GM12878 (cell line): ENCODE data around the gene KCTD2. TPM values are rescaled to one million over a fixed set of nuclear protein-coding genes. Genes with fewer than 3 reads are reported as not detected.

Source experiments
- ATAC-seq: fragments of 200-7000 bp; cut with Tn5 transposase; 3 replicates; pipeline ENCODE4 v1.9.1; 2020; ENCODE audit warnings: mild to moderate bottlenecking, moderate library complexity
- BruUV-seq: library from RNA; stranded (reverse); fragments of 400-500 nt; replicated peaks from 2 replicates; lab custom pipeline; 2021; lab: Mats Ljungman, UMichigan
- CTCF ChIA-PET: fragments of 300-600 bp; sonication (Branson Sonifier 250); formaldehyde crosslinking; extraction: SDS; loops from one replicate; lab custom pipeline; 2021; ENCODE audit warnings: inconsistent platforms; lab: Yijun Ruan, JAX
- POLR2A ChIA-PET: fragments of 350-600 bp; formaldehyde crosslinking; extraction: SDS; loops from one replicate; lab custom pipeline; 2021; ENCODE audit warnings: inconsistent platforms; lab: Charles Lee
- RAD21 ChIA-PET: fragments of 300-600 bp; sonication (Branson Sonifier 250); formaldehyde crosslinking; loops from one replicate; lab custom pipeline; 2023; ENCODE audit warnings: antibody characterized with exemption; ENCODE audit not compliant: unreplicated experiment; lab: Charles Lee
- SMC1A ChIA-PET: fragments of 300-600 bp; sonication (Branson Sonifier 250); formaldehyde crosslinking; loops from one replicate; lab custom pipeline; 2023; ENCODE audit not compliant: unreplicated experiment, uncharacterized antibody; lab: Charles Lee
- DNase-seq: peaks from one replicate; pipeline ENCODE4 v3.0.0-alpha.2; 2011; ENCODE audit warnings: low read depth, low spot score
- FAIRE-seq: peaks from 3 replicates; lab custom pipeline; 2011; peaks lifted over from hg19 to GRCh38; lab: Jason Lieb, UNC
- H2AFZ ChIP-seq: 2 replicates; pipeline ENCODE4 v1.6.0; 2011; ENCODE audit warnings: low read depth, low read length, control low read depth; ENCODE audit not compliant: control insufficient read depth
- H3K27ac ChIP-seq: 2 replicates; pipeline ENCODE4 v1.5.1; 2011; ENCODE audit warnings: control low read depth; ENCODE audit not compliant: control insufficient read depth, insufficient read depth
- H3K27me3 ChIP-seq, 2 experiments: replicated peaks in 1 of 2; 2 replicates each; pipeline versions ENCODE4 v1.6.0 to v1.6.1; 2011; ENCODE audit warnings: low read length in 1 of 2; ENCODE audit not compliant: control insufficient read depth in 2 of 2, insufficient read depth in 2 of 2
- H3K36me3 ChIP-seq, 2 experiments: 2 replicates each; pipeline ENCODE4 v1.5.1; 2011; ENCODE audit warnings: low read length in 1 of 2; ENCODE audit not compliant: control insufficient read depth in 2 of 2, insufficient read depth in 2 of 2
- H3K4me1 ChIP-seq: 2 replicates; pipeline ENCODE4 v1.6.1; 2011; ENCODE audit warnings: mild to moderate bottlenecking, low read length, moderate library complexity, mixed read lengths; ENCODE audit not compliant: control insufficient read depth, insufficient read depth
- H3K4me2 ChIP-seq: 2 replicates; pipeline ENCODE4 v1.6.0; 2011; ENCODE audit warnings: control low read depth; ENCODE audit not compliant: control insufficient read depth, insufficient read depth
- H3K4me3 ChIP-seq: fragments of 200-600 bp; sonication (generic); 2 replicates; pipeline ENCODE4 v1.5.1; 2016
- H3K79me2 ChIP-seq: 2 replicates; pipeline ENCODE4 v1.6.0; 2011; ENCODE audit warnings: low read length; ENCODE audit not compliant: control insufficient read depth, insufficient read depth
- H3K9ac ChIP-seq: 2 replicates; pipeline ENCODE4 v1.8.0; 2011; ENCODE audit warnings: low read length, control low read depth, mixed read lengths; ENCODE audit not compliant: control insufficient read depth, insufficient read depth
- H3K9me3 ChIP-seq: replicated peaks from 3 replicates; pipeline ENCODE4 v1.5.1; 2011; ENCODE audit warnings: mild to moderate bottlenecking, low read length; ENCODE audit not compliant: control insufficient read depth, insufficient read depth
- H4K20me1 ChIP-seq: 2 replicates; pipeline ENCODE4 v1.6.0; 2011; ENCODE audit not compliant: control insufficient read depth, insufficient read depth
- GABPA ChIP-seq: IDR thresholded peaks from 2 replicates; pipeline ENCODE4 v1.6.1; 2014; ENCODE audit warnings: antibody characterized with exemption, low read depth, mild to moderate bottlenecking, inconsistent platforms
- MEF2A ChIP-seq: IDR thresholded peaks from 2 replicates; pipeline ENCODE4 v1.6.1; 2011; ENCODE audit warnings: low read depth, mild to moderate bottlenecking, low read length, moderate library complexity; ENCODE audit not compliant: insufficient read depth
- NFYB ChIP-seq: IDR thresholded peaks from 2 replicates; pipeline ENCODE4 v1.6.1; 2011; ENCODE audit warnings: low read depth, mild to moderate bottlenecking, low read length, improper control_type of control experiment, moderate library complexity; ENCODE audit not compliant: insufficient read depth
- RBBP5 ChIP-seq: fragments of 200-600 bp; sonication (generic); conservative IDR thresholded peaks from 2 replicates; pipeline ENCODE4 v1.6.1; 2016
- RCOR1 ChIP-seq: conservative IDR thresholded peaks from 2 replicates; pipeline ENCODE4 v1.6.1; 2012; ENCODE audit warnings: low read depth, low read length, improper control_type of control experiment
- WGBS: methylation state at CpG from one replicate; pipeline ENCODE4 v1.1.6; 2016; ENCODE audit warnings: low lambda C conversion rate; ENCODE audit not compliant: insufficient replicate concordance, insufficient coverage; ENCODE audit errors: missing lambda C conversion rate; 5-methylcytosine and 5-hydroxymethylcytosine counted together
- in situ Hi-C: fragments of 300-500 bp; cut with MboI; formaldehyde crosslinking; loops from 9 replicates; pipeline ENCODE4 v1.14.3; 2018; ENCODE audit warnings: mixed read lengths
- intact Hi-C: fragments of 100-400 bp; cut with micrococcal nuclease; formaldehyde crosslinking; loops from one replicate; pipeline ENCODE4 v1.14.2; 2022; ENCODE audit not compliant: unreplicated experiment
- polyA plus RNA-seq, 11 experiments: library from polyadenylated mRNA; depleted of rRNA in 4 of 11; unstranded in 6 of 11; stranded (reverse) in 5 of 11; fragments of >200 nt; fragmentation: Nextera tagmentation in 4 of 11; fragmentation: Illumina TruSeq in 1 of 11; extraction: Ambion mirVana in 4 of 11; extraction: Trizol in 1 of 11; gene quantifications; 1 replicate in 1 of 11; 2 replicates in 10 of 11; pipeline versions ENCODE4 v1.2.1 to v1.2.3, GENCODE V29; 2011 to 2016; ENCODE audit warnings: inconsistent platforms in 2 of 11, missing spikeins in 2 of 11, low read depth in 1 of 11
- total RNA-seq, 4 experiments: library from RNA; depleted of rRNA in 3 of 4; stranded (reverse); fragments of >200 nt in 3 of 4; fragmentation: Illumina TruSeq in 1 of 4; extraction: Trizol in 1 of 4; gene quantifications; 2 replicates each; pipeline versions ENCODE4 v1.2.1 to v1.2.3, GENCODE V29; 2013 to 2021
- TF ChIP-seq, protein P1 (sequence below): fragments of 450-650 bp; formaldehyde crosslinking; IDR thresholded peaks from 2 replicates; pipeline ENCODE4 v1.4.0; 2022; ENCODE audit warnings: mild to moderate bottlenecking, moderate library complexity
- TF ChIP-seq, protein P2 (sequence below): IDR thresholded peaks from 2 replicates; pipeline ENCODE4 v1.6.1; 2012; ENCODE audit warnings: improper control_type of control experiment, low read depth, low read length; ENCODE audit not compliant: insufficient replicate concordance

Gene KCTD2
- total and polyA plus RNA-seq, 10 of the 15 experiments (the other 5 are each of a cell fraction or from before 2014, with no cell fraction given): 1.5 to 27.5 (median 13.7) TPM

DNA sequence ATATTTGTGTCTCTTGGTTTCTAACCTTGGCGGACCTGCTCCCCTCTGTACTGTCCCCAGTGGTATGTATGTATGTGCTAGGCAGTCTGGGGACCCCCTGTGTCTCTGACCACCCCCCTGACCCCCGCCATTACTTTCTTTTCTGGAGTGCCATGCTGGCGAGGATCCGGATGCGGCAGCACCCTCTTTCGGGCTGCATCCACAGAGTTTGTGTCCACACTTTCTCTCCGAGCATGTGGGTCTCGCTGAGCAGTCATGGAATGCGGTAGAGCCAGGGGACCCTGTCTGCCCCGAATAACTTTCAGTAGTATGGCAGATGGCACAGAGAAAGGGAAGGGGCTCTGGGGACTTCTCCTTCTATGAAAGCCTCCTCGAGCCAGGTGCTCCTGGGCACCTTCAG, 17.0 kb downstream of the KCTD2 start:
- H4K20me1 ChIP-seq: no peaks in the 10 kb centered on the region
- intact Hi-C loops (no loop called here), in situ Hi-C loops (no loop called here)
- ChIA-PET RAD21 (interaction anchor here (1.5 to 1.6 kb wide), 2 partner anchors 103 to 137 kb away, joined by 3 to 4 read pairs; no protein-coding TSS in a partner anchor), POLR2A (no interaction called here), SMC1A (no interaction called here), CTCF (no interaction called here)
- H3K4me2 ChIP-seq: no peak overlapping the region
- no peak overlapping the region for H3K9ac ChIP-seq
- ATAC-seq (no peak), DNase-seq (no peak), FAIRE-seq (no peak)
- H3K9me3 ChIP-seq: no peaks in the 10 kb centered on the region
- 84% methylated on average over 11 of the region's 11 CpGs for WGBS
- H2AFZ ChIP-seq: no peak overlapping the region
- no peaks in the 10 kb centered on the region for H3K79me2 ChIP-seq
- H3K4me3 ChIP-seq: no peak overlapping the region
- H3K27me3 ChIP-seq: no peaks in the 10 kb centered on the region
- no peak overlapping the region for H3K27ac ChIP-seq
- H3K36me3 ChIP-seq: peaks cover 4 to 16% of the 10 kb centered on the region in 2 experiments; a peak in 3 of 4 replicates
- no TSS peak for BruUV-seq
- TF ChIP-seq RBBP5: no peak
- TF ChIP-seq, protein P1, sequence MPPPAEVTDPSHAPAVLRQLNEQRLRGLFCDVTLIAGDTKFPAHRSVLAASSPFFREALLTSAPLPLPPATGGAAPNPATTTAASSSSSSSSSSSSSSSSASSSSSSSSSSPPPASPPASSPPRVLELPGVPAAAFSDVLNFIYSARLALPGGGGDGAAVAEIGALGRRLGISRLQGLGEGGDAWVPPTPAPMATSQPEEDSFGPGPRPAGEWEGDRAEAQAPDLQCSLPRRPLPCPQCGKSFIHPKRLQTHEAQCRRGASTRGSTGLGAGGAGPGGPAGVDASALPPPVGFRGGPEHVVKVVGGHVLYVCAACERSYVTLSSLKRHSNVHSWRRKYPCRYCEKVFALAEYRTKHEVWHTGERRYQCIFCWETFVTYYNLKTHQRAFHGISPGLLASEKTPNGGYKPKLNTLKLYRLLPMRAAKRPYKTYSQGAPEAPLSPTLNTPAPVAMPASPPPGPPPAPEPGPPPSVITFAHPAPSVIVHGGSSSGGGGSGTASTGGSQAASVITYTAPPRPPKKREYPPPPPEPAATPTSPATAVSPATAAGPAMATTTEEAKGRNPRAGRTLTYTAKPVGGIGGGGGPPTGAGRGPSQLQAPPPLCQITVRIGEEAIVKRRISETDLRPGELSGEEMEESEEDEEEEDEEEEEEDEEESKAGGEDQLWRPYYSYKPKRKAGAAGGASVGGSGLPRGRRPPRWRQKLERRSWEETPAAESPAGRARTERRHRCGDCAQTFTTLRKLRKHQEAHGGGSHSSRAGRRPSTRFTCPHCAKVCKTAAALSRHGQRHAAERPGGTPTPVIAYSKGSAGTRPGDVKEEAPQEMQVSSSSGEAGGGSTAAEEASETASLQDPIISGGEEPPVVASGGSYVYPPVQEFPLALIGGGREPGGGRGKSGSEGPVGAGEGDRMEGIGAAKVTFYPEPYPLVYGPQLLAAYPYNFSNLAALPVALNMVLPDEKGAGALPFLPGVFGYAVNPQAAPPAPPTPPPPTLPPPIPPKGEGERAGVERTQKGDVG (CRISPR knock-in tag): no peak
- TF ChIP-seq, protein P2, sequence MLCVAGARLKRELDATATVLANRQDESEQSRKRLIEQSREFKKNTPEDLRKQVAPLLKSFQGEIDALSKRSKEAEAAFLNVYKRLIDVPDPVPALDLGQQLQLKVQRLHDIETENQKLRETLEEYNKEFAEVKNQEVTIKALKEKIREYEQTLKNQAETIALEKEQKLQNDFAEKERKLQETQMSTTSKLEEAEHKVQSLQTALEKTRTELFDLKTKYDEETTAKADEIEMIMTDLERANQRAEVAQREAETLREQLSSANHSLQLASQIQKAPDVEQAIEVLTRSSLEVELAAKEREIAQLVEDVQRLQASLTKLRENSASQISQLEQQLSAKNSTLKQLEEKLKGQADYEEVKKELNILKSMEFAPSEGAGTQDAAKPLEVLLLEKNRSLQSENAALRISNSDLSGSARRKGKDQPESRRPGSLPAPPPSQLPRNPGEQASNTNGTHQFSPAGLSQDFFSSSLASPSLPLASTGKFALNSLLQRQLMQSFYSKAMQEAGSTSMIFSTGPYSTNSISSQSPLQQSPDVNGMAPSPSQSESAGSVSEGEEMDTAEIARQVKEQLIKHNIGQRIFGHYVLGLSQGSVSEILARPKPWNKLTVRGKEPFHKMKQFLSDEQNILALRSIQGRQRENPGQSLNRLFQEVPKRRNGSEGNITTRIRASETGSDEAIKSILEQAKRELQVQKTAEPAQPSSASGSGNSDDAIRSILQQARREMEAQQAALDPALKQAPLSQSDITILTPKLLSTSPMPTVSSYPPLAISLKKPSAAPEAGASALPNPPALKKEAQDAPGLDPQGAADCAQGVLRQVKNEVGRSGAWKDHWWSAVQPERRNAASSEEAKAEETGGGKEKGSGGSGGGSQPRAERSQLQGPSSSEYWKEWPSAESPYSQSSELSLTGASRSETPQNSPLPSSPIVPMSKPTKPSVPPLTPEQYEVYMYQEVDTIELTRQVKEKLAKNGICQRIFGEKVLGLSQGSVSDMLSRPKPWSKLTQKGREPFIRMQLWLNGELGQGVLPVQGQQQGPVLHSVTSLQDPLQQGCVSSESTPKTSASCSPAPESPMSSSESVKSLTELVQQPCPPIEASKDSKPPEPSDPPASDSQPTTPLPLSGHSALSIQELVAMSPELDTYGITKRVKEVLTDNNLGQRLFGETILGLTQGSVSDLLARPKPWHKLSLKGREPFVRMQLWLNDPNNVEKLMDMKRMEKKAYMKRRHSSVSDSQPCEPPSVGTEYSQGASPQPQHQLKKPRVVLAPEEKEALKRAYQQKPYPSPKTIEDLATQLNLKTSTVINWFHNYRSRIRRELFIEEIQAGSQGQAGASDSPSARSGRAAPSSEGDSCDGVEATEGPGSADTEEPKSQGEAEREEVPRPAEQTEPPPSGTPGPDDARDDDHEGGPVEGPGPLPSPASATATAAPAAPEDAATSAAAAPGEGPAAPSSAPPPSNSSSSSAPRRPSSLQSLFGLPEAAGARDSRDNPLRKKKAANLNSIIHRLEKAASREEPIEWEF: no peak
- TF ChIP-seq GABPA: no peak
- TF ChIP-seq MEF2A: no peak
- no peak for TF ChIP-seq RCOR1
- TF ChIP-seq NFYB: no peak
- H3K4me1 ChIP-seq: peaks cover 15% of the 10 kb centered on the region
